SH-SY5Y (cell line): Measurements from ENCODE around the gene LUC7L3.

Experiments used
- GATA2 ChIP-seq: IDR thresholded peaks from 2 replicates; pipeline ENCODE4 v1.6.1; 2011; ENCODE audit warnings: mild to moderate bottlenecking, low read depth, low read length
- GATA3 ChIP-seq: IDR thresholded peaks from 2 replicates; pipeline ENCODE4 v1.6.1; 2011; ENCODE audit warnings: low read depth, mild to moderate bottlenecking, low read length, moderate library complexity

- no peak for TF ChIP-seq GATA2
- no peak for TF ChIP-seq GATA3
Measured at GRCh38 chr17:50689956-50690886, 29.2 kb upstream of the LUC7L3 start.
